Suppressor macrophage treated with lipopolysaccharide for 4 hours (primary cell): ENCODE measurements around the gene RHOT2.

Experiments used
- DNase-seq: peaks from one replicate; pipeline ENCODE4 v3.0.0-alpha.2; 2020

RHOT2 gene

DNA sequence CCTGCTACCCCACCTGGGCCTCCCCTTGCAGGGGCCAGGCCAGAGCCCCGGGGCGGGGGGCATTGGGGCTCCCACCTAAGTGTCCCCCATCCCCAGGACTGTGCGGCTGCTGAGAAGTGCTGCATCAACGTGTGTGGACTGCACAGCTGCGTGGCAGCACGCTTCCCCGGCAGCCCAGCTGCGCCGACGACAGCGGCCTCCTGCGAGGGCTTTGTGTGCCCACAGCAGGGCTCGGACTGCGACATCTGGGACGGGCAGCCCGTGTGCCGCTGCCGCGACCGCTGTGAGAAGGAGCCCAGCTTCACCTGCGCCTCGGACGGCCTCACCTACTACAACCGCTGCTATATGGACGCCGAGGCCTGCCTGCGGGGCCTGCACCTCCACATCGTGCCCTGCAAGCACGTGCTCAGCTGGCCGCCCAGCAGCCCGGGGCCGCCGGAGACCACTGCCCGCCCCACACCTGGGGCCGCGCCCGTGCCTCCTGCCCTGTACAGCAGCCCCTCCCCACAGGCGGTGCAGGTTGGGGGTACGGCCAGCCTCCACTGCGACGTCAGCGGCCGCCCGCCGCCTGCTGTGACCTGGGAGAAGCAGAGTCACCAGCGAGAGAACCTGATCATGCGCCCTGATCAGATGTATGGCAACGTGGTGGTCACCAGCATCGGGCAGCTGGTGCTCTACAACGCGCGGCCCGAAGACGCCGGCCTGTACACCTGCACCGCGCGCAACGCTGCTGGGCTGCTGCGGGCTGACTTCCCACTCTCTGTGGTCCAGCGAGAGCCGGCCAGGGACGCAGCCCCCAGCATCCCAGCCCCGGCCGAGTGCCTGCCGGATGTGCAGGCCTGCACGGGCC lies 35.2 kb upstream of the RHOT2 start:
- DNase-seq: no peak

DNA sequence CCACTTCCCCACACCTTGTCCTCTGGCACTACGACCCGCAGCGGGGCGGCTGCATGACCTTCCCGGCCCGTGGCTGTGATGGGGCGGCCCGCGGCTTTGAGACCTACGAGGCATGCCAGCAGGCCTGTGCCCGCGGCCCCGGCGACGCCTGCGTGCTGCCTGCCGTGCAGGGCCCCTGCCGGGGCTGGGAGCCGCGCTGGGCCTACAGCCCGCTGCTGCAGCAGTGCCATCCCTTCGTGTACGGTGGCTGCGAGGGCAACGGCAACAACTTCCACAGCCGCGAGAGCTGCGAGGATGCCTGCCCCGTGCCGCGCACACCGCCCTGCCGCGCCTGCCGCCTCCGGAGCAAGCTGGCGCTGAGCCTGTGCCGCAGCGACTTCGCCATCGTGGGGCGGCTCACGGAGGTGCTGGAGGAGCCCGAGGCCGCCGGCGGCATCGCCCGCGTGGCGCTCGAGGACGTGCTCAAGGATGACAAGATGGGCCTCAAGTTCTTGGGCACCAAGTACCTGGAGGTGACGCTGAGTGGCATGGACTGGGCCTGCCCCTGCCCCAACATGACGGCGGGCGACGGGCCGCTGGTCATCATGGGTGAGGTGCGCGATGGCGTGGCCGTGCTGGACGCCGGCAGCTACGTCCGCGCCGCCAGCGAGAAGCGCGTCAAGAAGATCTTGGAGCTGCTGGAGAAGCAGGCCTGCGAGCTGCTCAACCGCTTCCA lies 34.4 kb upstream of the RHOT2 start:
- no peak for DNase-seq

GRCh38 chr16:634051-634670 lies 33.8 kb upstream of the RHOT2 start:
- no peak for DNase-seq

DNA sequence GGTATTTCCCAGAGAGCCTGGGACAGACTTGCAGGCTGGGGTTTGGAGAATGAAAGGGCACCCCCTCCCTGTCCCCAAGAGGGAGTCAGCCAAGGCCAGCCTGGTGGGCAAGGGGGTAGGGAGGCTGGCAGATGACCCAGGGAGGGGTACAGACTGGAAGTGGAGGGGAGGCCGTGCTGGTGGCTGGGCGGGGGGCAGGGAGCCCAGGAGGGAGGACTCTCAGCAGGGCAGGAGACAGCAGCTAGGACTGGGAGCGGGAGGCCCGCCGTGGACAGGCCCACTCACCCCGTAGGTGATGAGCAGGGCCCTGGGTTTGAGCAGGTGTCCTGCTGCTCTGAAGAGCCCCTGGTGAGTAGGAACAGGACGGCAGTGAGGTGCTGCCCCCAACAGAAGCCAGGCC lies 32.9 kb upstream of the RHOT2 start:
- DNase-seq: no peak

DNA sequence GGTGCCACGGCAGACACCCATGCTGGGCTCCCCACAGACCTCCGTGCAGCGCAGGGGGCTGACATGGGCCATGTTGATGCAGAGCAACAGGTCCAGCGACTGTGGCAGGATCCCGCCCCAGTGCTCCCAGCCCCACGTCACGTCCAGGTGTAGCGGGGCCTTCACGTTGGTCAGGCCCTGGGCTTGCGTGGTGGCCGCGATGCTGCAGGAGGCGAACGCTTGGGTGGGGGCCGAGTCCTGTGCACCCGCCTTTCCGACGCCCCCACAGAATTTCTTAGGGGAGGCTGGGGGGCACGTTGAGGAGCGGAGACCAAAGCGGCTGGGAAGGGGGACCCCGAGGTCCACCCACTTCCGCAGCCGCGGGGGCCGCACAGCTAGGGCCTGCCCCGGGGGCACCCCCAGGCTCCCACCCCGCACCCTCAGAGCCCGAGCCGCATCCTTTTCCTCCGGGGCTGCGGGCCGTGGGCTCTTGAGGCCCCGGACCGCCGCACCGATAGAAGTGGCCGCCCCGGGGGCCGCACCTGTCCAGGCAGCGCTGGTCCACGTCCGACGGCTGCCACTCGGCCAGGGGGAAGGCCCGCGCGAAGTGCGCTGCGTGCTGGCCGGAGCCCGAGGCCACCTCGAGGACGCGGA lies 32.2 kb upstream of the RHOT2 start:
- DNase-seq: no peak

GRCh38 chr16:636206-637080 lies 31.5 kb upstream of the RHOT2 start, which contains the start of gene METTL26:
Gene METTL26 (minus strand): TSS chr16:636305. CDS start chr16:636290, 15 bp downstream.
- peak; percentile 96 for DNase-seq

GRCh38 chr16:637081-638018 lies 30.6 kb upstream of the RHOT2 start:
- DNase-seq: peak; percentile 96

- DNase-seq: no peak
These were observed 29.8 kb upstream of the RHOT2 start for GRCh38 chr16:638034-638543.

DNA sequence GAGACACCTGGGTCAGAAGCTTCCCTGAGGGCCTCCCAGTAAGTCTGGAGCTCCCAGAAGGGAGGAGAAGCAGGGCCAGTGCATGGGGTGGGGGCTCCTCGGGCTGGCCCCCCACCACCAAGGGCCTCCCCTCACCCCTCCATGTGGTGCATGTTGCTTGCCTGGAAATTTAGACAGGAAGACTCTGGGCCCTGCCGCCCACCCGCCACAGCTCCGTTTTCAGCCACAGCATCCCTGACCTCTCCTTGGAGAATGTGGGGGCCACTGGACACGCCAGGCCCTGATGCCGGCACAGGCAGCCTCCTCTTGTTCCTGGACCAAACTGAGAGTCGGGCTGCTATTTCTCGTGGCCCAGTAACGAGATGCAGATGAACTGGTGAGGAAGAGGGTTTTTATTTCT lies 29.1 kb upstream of the RHOT2 start:
- DNase-seq: no peak

DNA sequence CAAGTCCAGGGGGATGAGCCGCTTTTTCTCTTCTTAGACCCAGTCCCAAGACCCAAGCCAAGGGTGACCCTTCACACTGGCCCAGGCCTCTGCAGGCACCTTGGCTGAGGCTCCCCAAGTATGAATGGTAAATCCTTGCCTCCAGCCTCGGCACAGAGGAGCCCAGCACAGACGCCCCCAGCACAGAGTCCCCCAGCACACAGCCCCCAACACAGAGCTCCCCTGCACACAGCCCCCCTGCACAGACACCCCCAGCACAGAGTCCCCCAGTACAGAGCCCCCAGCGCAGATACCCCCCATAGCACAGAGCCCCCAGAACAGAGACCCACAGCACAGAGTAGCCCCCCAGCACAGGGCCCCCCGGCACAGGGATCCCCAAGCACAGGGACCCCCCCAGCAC lies 27.3 kb upstream of the RHOT2 start:
- DNase-seq: no peak

- peak; percentile 92 for DNase-seq
These were observed 26.4 kb upstream of the RHOT2 start, which contains the start of gene MCRIP2 for GRCh38 chr16:641326-642188. Gene MCRIP2 (plus strand): TSS chr16:641828. CDS start chr16:641992, 164 bp downstream.

DNA sequence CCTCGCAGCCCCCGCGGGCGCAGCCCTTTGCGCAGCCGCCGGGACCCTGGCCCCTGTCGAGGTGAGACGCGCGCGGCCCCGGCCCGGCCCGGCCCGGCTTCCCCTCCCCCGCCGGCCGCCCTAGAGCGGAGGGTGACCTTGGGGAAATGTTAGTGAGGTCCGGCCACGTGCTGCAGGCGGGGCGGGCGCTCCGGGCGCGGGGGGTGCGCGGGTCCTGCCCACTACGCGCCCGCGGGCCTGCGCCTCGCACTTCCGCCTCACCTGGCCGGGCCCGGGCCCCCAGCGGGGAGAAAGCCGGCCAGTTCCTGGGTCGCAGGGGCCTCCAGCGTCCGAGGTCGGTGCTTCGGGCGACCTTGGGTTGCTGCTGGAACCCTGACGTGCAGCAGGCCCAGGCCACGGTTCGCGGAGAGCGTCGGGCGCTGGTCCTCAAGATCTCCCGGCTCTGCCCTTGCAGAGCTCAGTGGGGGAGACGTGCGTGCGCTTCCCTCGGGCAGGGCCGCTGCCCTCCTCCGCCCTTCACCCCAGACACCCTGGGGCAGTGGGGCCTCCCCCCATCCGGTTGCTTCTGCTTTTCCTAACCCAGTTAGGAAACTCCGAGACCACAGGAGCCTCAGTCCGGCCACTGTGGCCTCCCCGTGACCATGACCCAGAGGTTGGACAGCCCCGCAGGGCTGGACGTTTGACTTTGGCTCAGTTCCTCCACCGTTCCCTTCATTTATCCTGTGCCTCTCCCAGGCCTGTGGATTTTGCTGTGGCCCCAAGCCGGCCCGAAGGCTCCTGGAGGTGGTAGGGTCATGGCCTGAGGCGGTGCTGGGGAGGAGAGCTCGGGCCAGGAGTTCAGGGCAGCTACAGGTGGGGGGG lies 25.5 kb upstream of the RHOT2 start:
- DNase-seq: peak; percentile 96

GRCh38 chr16:643050-643368 lies 24.9 kb upstream of the RHOT2 start:
- DNase-seq: no peak

DNA sequence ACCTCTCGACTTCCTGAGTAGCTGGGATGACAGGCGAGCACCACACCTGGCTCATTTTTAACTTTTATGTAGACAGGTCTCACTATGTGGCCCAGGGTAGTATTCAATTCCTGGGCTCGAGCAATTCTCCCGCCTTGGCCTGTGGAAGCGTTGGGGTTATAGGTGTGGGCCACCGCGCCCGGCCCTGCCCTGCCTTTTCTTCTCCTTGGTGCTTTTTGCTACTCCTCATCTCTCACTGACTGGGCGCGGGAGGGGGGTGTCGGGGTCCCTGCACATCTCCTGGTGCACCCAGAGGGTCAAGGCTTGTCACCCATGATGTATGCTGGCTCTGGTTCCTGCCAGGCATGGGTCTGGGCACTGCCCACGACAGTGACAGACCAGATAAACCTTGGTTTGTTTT lies 23.4 kb upstream of the RHOT2 start:
- no peak for DNase-seq

GRCh38 chr16:645852-646678 lies 21.9 kb upstream of the RHOT2 start:
- DNase-seq: no peak

GRCh38 chr16:646679-647172 lies 21.2 kb upstream of the RHOT2 start:
- no peak for DNase-seq

GRCh38 chr16:647173-647902 lies 20.6 kb upstream of the RHOT2 start:
- no peak for DNase-seq
